ENCODE results near the gene TMEM247.
"Not testable (repeated sequence)": the region's sequence is repeated elsewhere in the genome, so short reads cannot be mapped to it uniquely, and the experiment has no call there.

TMEM247 gene

DNA sequence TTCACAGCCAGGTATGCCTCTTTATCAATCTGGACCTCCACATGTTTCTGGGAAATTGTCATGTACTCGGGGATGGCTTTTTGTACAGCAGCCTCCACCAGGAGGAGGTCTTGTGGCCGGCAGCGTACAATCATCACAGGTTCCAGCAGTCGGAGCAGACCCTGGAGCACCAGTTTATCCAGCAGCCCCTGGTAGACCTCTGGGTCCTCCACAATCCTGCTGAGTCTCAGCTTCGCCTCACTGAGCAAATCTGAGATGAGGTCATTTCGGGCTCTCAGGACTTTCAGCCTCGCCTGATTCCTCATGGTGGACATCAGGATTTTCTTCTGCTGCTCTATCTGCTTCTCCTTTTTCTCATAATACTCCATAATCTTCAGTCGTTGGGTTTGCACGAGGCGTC, 32.8 kb downstream of the TMEM247 start:
- no peak for DNase-seq (ENCODE audit: low read depth, low spot score)

DNA sequence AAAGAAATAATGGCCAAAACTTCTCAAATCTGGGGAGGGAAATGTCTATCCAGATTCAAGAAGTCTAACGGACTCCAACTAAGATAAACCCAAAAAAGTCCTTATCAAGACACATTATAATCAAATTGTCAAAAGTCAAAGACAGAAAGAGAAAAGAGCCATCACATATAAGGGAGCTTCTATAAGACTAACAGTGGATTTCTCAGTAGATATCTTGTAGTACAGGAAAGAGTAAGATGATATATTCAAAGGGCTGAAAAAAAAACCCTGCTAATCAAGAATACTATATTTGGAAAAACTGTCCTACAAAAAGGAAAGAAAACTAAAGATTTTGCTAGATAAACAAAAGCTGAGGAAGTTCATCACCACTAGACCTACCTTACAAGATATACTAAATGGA, 35.4 kb downstream of the TMEM247 start:
- DNase-seq (ENCODE audit: low read depth, low spot score), result no peak

- no peak for DNase-seq (ENCODE audit: low read depth, low spot score)
Observed at GRCh38 chr2:46517485-46517884, 38.1 kb downstream of the TMEM247 start.

- no peak for DNase-seq (ENCODE audit: low read depth, low spot score)
Observed at GRCh38 chr2:46518861-46519260, 39.5 kb downstream of the TMEM247 start.

GRCh38 chr2:46519265-46519664, 39.9 kb downstream of the TMEM247 start:
- DNase-seq (ENCODE audit: low read depth, low spot score), result no peak

- no peak for DNase-seq (ENCODE audit: low read depth, low spot score)
Observed at GRCh38 chr2:46520130-46520711, 40.9 kb downstream of the TMEM247 start.

GRCh38 chr2:46521215-46521683, 41.9 kb downstream of the TMEM247 start:
- peak; percentile 60 for DNase-seq (ENCODE audit: low read depth, low spot score)

DNA sequence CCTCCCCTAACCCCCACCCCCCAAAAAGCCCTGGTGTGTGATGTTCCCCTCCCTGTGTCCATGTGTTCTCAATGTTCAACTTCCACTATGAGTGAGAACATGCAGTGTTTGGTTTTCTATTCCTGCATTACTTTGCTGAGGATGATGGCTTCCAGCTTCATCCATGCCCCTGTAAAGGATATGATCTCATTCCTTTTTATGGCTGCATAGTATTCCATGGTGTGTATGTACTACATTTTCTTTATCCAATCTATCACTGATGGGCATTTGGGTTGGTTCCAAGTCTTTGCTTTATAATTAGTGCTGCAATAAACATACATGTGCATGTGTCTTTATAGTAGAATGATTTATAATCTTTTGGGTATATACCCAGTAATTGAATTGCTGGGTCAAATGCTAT, 43.0 kb downstream of the TMEM247 start:
- DNase-seq (ENCODE audit: low read depth, low spot score), result not testable (repeated sequence)

DNA sequence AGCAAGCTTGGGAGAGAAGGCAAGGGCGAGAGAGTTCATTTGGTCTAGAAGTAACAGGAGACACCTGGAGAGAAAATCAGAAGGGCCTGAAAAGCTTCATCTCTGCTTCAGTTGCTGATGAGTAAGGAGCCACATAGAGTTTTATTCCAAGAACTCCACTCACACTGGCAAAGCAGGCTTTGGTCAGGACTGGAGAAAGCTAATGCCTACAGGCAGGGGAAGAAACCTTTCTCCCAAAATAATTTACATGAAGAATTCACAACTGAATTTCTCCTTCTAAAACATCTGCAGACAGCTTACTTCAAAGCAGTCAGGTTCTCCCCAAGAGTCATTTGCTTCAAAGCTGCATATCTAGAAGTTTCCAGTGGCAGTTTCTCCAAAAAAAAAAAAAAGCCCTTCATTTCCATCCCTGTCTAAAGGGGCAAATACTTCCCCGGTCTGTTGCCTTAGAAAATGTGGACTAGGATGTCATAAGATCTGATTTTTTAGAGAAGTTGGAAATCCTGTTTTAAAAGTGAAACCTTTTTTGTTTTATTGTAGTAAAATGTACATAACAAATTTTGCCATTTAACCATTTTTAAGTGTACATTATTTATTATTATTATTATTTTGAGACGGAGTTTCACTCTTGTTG, 46.3 kb downstream of the TMEM247 start:
- no peak for DNase-seq (ENCODE audit: low read depth, low spot score)

- no peak for DNase-seq (ENCODE audit: low read depth, low spot score)
Observed at GRCh38 chr2:46528880-46529279, 49.5 kb downstream of the TMEM247 start.

- DNase-seq (ENCODE audit: low read depth, low spot score), result no peak
Observed at GRCh38 chr2:46530639-46531038, 51.3 kb downstream of the TMEM247 start.

- DNase-seq (ENCODE audit: low read depth, low spot score), result no peak
Observed at GRCh38 chr2:46531863-46532262, 52.5 kb downstream of the TMEM247 start.
